ENCODE measurements around the gene CXorf51A.

- TF ChIP-seq, protein P1, sequence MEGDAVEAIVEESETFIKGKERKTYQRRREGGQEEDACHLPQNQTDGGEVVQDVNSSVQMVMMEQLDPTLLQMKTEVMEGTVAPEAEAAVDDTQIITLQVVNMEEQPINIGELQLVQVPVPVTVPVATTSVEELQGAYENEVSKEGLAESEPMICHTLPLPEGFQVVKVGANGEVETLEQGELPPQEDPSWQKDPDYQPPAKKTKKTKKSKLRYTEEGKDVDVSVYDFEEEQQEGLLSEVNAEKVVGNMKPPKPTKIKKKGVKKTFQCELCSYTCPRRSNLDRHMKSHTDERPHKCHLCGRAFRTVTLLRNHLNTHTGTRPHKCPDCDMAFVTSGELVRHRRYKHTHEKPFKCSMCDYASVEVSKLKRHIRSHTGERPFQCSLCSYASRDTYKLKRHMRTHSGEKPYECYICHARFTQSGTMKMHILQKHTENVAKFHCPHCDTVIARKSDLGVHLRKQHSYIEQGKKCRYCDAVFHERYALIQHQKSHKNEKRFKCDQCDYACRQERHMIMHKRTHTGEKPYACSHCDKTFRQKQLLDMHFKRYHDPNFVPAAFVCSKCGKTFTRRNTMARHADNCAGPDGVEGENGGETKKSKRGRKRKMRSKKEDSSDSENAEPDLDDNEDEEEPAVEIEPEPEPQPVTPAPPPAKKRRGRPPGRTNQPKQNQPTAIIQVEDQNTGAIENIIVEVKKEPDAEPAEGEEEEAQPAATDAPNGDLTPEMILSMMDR (IDR thresholded peaks at IDR 0.05), result no peak
- no peak for TF ChIP-seq POLR2A (IDR thresholded peaks at IDR 0.05)
Observed at GRCh38 chrX:146854281-146854680, 39.7 kb upstream of the CXorf51A start.
